Daoy (cell line): ENCODE data around the gene MOB4. TPM values are rescaled to one million over a fixed set of nuclear protein-coding genes. Genes with fewer than 3 reads are reported as not detected.
A peak's percentile ranks its signal among the peaks of the same experiment; 100 is the strongest.

ENCODE experiments used
- DNase-seq: peaks from one replicate; pipeline ENCODE4 v3.0.0-alpha.2; 2015; ENCODE audit warnings: low read depth
- total RNA-seq: library from RNA; depleted of rRNA; stranded (reverse); fragments of >200 nt; shearing (Covaris generic); gene quantifications from 2 replicates; pipeline ENCODE4 v1.2.3, GENCODE V29; 2014; rRNA removed

The MOB4 gene
- total RNA-seq, 1 experiment from 2014 or later, result 49.8 TPM

- DNase-seq, result no peak
Observed at GRCh38 chr2:197591339-197592072, 75.6 kb downstream of the MOB4 start.

DNA sequence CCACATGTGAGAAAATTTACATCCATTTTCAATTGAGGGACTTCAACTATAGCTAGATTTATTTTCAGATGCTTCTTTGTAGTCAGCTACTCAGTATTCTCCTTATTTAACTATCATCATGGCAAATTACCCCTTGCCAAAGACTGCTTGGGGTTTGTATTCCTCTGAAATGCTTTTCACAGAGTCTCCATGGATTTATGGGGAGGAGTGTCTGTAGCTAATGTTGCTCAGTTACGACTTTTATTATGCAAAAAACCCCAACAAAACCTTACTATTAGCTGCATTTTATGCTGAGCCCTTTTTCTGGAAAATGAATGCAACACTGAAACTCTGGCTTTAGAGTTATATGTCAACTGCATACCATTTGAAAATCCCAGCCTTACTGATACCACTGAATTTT is 80.9 kb downstream of the MOB4 start:
- DNase-seq, result no peak

- no peak for DNase-seq
Observed at GRCh38 chr2:197597166-197597565, 81.3 kb downstream of the MOB4 start.

GRCh38 chr2:197598450-197598849 is 82.6 kb downstream of the MOB4 start:
- no peak for DNase-seq

GRCh38 chr2:197599285-197599965 is 83.6 kb downstream of the MOB4 start:
- DNase-seq, result peak; percentile 51

GRCh38 chr2:197600306-197600705 is 84.4 kb downstream of the MOB4 start:
- DNase-seq, result no peak

GRCh38 chr2:197601726-197602125 is 85.9 kb downstream of the MOB4 start:
- no peak for DNase-seq

Other genes starting within 250 kb of the MOB4 start
- gene ANKRD44, start 205.3 kb upstream of the MOB4 start, total RNA-seq, result 5.8 and 7.4 TPM in 2 replicates
- 185 and 220 TPM in 2 replicates for gene SF3B1, start 81.0 kb upstream of the MOB4 start, total RNA-seq
- gene COQ10B, start 62.5 kb upstream of the MOB4 start, total RNA-seq, result 39.7 and 39.8 TPM in 2 replicates
- 397 and 401 TPM in 2 replicates for gene HSPD1, start 16.2 kb upstream of the MOB4 start, total RNA-seq
- gene HSPE1, start 15.7 kb upstream of the MOB4 start, total RNA-seq, result 446 and 466 TPM in 2 replicates
- 0.24 TPM in 1 of 2 replicates, not detected in the other for gene RFTN2, start 159.5 kb downstream of the MOB4 start, total RNA-seq
- gene MARS2, start 189.3 kb downstream of the MOB4 start, total RNA-seq, result 7.7 and 8.5 TPM in 2 replicates